ENCODE measurements around the gene ID4.

Gene ID4, protein sequence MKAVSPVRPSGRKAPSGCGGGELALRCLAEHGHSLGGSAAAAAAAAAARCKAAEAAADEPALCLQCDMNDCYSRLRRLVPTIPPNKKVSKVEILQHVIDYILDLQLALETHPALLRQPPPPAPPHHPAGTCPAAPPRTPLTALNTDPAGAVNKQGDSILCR

GRCh38 chr6:19836799-19837510 lies at the start of gene ID4:
Gene ID4, plus strand, starts transcription at chr6:19837370. Its CDS starts 385 bp downstream, at chr6:19837755.
- in situ Hi-C loops (cut with MboI; ENCODE audit: low sequenced_read_pairs, unreplicated experiment) = no loop called here
- no peak for DNase-seq (ENCODE audit: low spot score)
- no peak for TF ChIP-seq CTCF (IDR thresholded peaks at IDR 0.05; ENCODE audit: borderline replicate concordance, control extremely low read depth, extremely low read depth, insufficient read depth, missing control alignments)

GRCh38 chr6:19788686-19789085 lies 48.5 kb upstream of the ID4 start:
- no peak for TF ChIP-seq CTCF (IDR thresholded peaks at IDR 0.05; ENCODE audit: borderline replicate concordance, control extremely low read depth, extremely low read depth, insufficient read depth, missing control alignments)
- in situ Hi-C loops (cut with MboI; ENCODE audit: low sequenced_read_pairs, unreplicated experiment) = no loop called here
- DNase-seq (ENCODE audit: low spot score) = no peak

DNA sequence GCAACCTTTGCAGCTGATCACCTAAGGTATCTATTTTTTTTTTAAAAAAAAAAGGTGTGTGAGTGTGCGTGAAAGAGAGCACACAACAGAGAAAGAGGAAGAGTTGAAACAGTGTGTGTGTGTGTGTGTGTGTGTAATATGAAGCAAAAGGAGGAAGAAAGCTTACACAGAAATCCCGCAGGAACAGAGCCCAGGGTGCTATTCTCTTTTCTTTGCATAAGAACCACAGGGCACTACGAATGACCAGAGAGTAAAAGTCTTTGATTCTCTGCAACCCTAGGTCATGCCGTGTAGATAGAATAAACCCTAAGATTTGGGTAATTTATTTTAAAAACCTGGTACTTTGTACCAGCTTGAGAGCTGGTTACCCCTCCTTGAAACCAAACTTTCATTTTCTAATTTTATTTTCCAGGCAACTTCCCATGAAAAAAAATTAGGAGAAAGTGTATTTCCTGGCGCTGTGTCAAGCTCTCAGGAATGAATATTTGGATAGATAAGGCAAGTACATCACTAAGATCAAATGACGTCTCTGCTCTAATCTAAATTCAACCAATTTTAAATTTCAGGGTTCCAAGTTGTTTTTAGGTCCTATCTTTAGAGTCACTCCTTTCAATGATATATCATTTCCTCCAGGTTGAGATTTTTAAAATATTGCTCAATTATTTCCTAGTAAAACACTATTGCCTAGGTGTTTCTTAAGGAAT lies 47.9 kb upstream of the ID4 start:
- no peak for DNase-seq (ENCODE audit: low spot score)
- in situ Hi-C loops (cut with MboI; ENCODE audit: low sequenced_read_pairs, unreplicated experiment) = no loop called here
- no peak for TF ChIP-seq CTCF (IDR thresholded peaks at IDR 0.05; ENCODE audit: borderline replicate concordance, control extremely low read depth, extremely low read depth, insufficient read depth, missing control alignments)

- DNase-seq (ENCODE audit: low spot score) = no peak
- in situ Hi-C loops (cut with MboI; ENCODE audit: low sequenced_read_pairs, unreplicated experiment) = no loop called here
- TF ChIP-seq CTCF (IDR thresholded peaks at IDR 0.05; ENCODE audit: borderline replicate concordance, control extremely low read depth, extremely low read depth, insufficient read depth, missing control alignments) = no peak
These were observed 45.9 kb upstream of the ID4 start for GRCh38 chr6:19791267-19791666.

DNA sequence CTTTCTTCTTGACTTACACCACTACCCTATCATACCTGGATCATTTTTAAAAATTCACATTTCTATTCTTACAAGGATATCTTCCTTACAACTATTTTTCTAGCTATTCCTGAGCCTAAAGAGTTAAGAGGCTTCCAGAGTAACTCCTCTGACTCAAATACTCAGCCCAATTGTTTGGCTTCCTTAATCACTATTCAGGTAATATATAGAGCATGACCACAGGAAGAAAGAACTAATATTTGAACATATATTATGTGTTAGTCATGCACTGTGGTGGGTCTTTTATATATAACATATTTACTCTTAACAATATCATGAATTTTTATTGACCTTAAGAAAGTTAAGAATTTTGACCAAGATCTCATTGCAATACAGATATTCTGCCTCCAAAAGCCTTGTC lies 42.0 kb upstream of the ID4 start:
- TF ChIP-seq CTCF (IDR thresholded peaks at IDR 0.05; ENCODE audit: borderline replicate concordance, control extremely low read depth, extremely low read depth, insufficient read depth, missing control alignments) = no peak
- no peak for DNase-seq (ENCODE audit: low spot score)
- in situ Hi-C loops (cut with MboI; ENCODE audit: low sequenced_read_pairs, unreplicated experiment) = no loop called here

DNA sequence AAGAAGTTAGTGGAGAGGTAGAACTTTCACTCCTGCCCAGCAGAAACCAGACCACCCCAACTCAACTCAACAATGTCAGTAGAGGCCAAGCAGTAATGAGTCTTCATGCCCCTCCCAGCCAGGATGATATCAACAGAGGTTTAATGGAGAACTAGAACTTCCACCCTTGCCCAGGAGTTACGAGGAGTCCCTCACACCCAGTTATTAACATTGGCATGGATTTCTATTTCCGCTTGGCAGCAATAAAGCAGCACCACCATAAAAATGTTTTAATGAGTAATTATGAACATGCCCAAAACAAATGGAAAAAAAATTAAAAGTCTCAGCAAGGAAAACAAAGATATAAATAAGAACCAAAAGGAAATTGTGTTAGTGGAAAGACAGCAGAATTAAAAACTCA lies 40.7 kb upstream of the ID4 start:
- DNase-seq (ENCODE audit: low spot score) = no peak
- TF ChIP-seq CTCF (IDR thresholded peaks at IDR 0.05; ENCODE audit: borderline replicate concordance, control extremely low read depth, extremely low read depth, insufficient read depth, missing control alignments) = no peak
- in situ Hi-C loops (cut with MboI; ENCODE audit: low sequenced_read_pairs, unreplicated experiment) = no loop called here
